Neural progenitor cell (in vitro differentiated cells): ENCODE data around the gene CDK5R1. TPM values are rescaled to one million over a fixed set of nuclear protein-coding genes. Genes with fewer than 3 reads are reported as not detected.

Source experiments
- DNase-seq: peaks from one replicate; pipeline ENCODE4 v3.0.0-alpha.2; 2016; ENCODE audit warnings: low spot score
- H2AFZ ChIP-seq: fragments of 200-600 bp; sonication (generic); replicated peaks from 2 replicates; pipeline ENCODE4 v1.6.1; 2016; ENCODE audit warnings: antibody characterized with exemption
- H3F3A ChIP-seq: fragments of 200-600 bp; sonication (generic); 2 replicates; pipeline ENCODE4 v1.6.1; 2016; ENCODE audit warnings: antibody characterized with exemption, low read depth
- H3K27ac ChIP-seq: fragments of 200-600 bp; sonication (generic); 2 replicates; pipeline ENCODE4 v1.5.1; 2016; ENCODE audit warnings: mild to moderate bottlenecking
- H3K27me3 ChIP-seq: fragments of 200-600 bp; sonication (generic); 2 replicates; pipeline ENCODE4 v1.6.1; 2016; ENCODE audit warnings: mild to moderate bottlenecking, moderate library complexity
- H3K36me3 ChIP-seq: fragments of 200-600 bp; sonication (generic); 2 replicates; pipeline ENCODE4 v1.5.1; 2016
- H3K4me1 ChIP-seq: fragments of 200-600 bp; sonication (generic); 2 replicates; pipeline ENCODE4 v1.6.1; 2016; ENCODE audit warnings: mixed run types
- H3K4me2 ChIP-seq: fragments of 200-600 bp; sonication (generic); 2 replicates; pipeline ENCODE4 v1.6.1; 2016
- H3K4me3 ChIP-seq: fragments of 200-600 bp; sonication (generic); 2 replicates; pipeline ENCODE4 v1.5.1; 2016
- H3K79me2 ChIP-seq: fragments of 200-600 bp; sonication (generic); 2 replicates; pipeline ENCODE4 v1.6.1; 2016; ENCODE audit warnings: low read depth
- H3K9ac ChIP-seq: fragments of 200-600 bp; sonication (generic); 2 replicates; pipeline ENCODE4 v1.6.1; 2016
- H3K9me3 ChIP-seq: fragments of 200-600 bp; sonication (generic); 2 replicates; pipeline ENCODE4 v1.5.1; 2016; ENCODE audit warnings: low read depth
- H4K20me1 ChIP-seq: fragments of 200-600 bp; sonication (generic); 2 replicates; pipeline ENCODE4 v1.6.1; 2016; ENCODE audit warnings: low read depth
- H3K27ac Mint-ChIP-seq: 3 replicates; pipeline ENCODE4 v1.8.0; 2021; ENCODE audit warnings: mixed read lengths
- H3K27me3 Mint-ChIP-seq: 2 replicates; pipeline ENCODE4 v1.8.0; 2022; ENCODE audit warnings: low read depth, mild to moderate bottlenecking, inconsistent platforms, moderate library complexity, mixed read lengths; ENCODE audit not compliant: insufficient read depth
- H3K36me3 Mint-ChIP-seq: 3 replicates; pipeline ENCODE4 v1.8.0; 2021; ENCODE audit warnings: mixed read lengths
- H3K4me1 Mint-ChIP-seq: 3 replicates; pipeline ENCODE4 v1.8.0; 2021; ENCODE audit warnings: mixed read lengths
- H3K4me3 Mint-ChIP-seq: 3 replicates; pipeline ENCODE4 v1.8.0; 2021; ENCODE audit warnings: mild to moderate bottlenecking, moderate library complexity, mixed read lengths
- H3K9me3 Mint-ChIP-seq: 3 replicates; pipeline ENCODE4 v1.8.0; 2020; ENCODE audit warnings: mixed read lengths
- CTCF ChIP-seq: fragments of 200-600 bp; sonication (generic); IDR thresholded peaks from 2 replicates; pipeline ENCODE4 v1.5.1; 2017; ENCODE audit warnings: antibody characterized with exemption, mild to moderate bottlenecking
- EZH2 ChIP-seq: fragments of 200-600 bp; sonication (generic); IDR thresholded peaks from 2 replicates; pipeline ENCODE4 v1.6.1; 2017; ENCODE audit warnings: antibody characterized with exemption, mild to moderate bottlenecking, moderate library complexity
- EZH2phosphoT487 ChIP-seq: fragments of 200-600 bp; sonication (generic); IDR thresholded peaks from 2 replicates; pipeline ENCODE4 v1.6.1; 2017; ENCODE audit warnings: antibody characterized with exemption
- total RNA-seq: library from RNA; depleted of rRNA; stranded (reverse); fragments of >200 nt; gene quantifications from 2 replicates; pipeline ENCODE4 v1.2.3, GENCODE V29; 2015; ENCODE audit warnings: low replicate concordance

Gene CDK5R1
- total RNA-seq, 1 donor from 2014 or later: 6.9 TPM

- peaks cover 27% of the 10 kb centered on the region for H4K20me1 ChIP-seq
- no peak overlapping the region for H3K4me3 ChIP-seq
- H3K4me1 ChIP-seq: no peaks in the 10 kb centered on the region
- TF ChIP-seq CTCF: no peak
- no peak for TF ChIP-seq EZH2
- no peak for TF ChIP-seq EZH2phosphoT487
- peaks cover 2% of the 10 kb centered on the region for H3K27me3 Mint-ChIP-seq
- peaks cover 48% of the 10 kb centered on the region for H3K36me3 Mint-ChIP-seq
- no peak overlapping the region for H3K9ac ChIP-seq
- H3K79me2 ChIP-seq: peaks cover 71% of the 10 kb centered on the region
- H3K9me3 Mint-ChIP-seq: no peaks in the 10 kb centered on the region
- H3K4me1 Mint-ChIP-seq: no peaks in the 10 kb centered on the region
- no peak overlapping the region for H2AFZ ChIP-seq
- no peaks in the 10 kb centered on the region for H3K27me3 ChIP-seq
- H3K4me2 ChIP-seq: no peak overlapping the region
- H3F3A ChIP-seq: peaks cover 18% of the 10 kb centered on the region
- H3K4me3 Mint-ChIP-seq: no peak overlapping the region
- no peak for DNase-seq
- H3K9me3 ChIP-seq: no peaks in the 10 kb centered on the region
- H3K36me3 ChIP-seq: peaks cover 31% of the 10 kb centered on the region
- no peak overlapping the region for H3K27ac Mint-ChIP-seq
- H3K27ac ChIP-seq: no peak overlapping the region
Observed at GRCh38 chr17:32458371-32458770, 28.4 kb upstream of the CDK5R1 start.

- no peaks in the 10 kb centered on the region for H3K27me3 ChIP-seq
- Mint-ChIP-seq H3K27ac (no peak overlapping the region), H3K4me3 (no peak overlapping the region), H3K4me1 (no peaks in the 10 kb centered on the region), H3K27me3 (peaks cover 2% of the 10 kb centered on the region), H3K9me3 (no peaks in the 10 kb centered on the region), H3K36me3 (peaks cover 43% of the 10 kb centered on the region)
- H4K20me1 ChIP-seq: peaks cover 33% of the 10 kb centered on the region
- no peaks in the 10 kb centered on the region for H3K9me3 ChIP-seq
- H3K4me3 ChIP-seq: no peak overlapping the region
- no peak overlapping the region for H2AFZ ChIP-seq
- peaks cover 72% of the 10 kb centered on the region for H3K79me2 ChIP-seq
- H3K4me1 ChIP-seq: no peaks in the 10 kb centered on the region
- no peak overlapping the region for H3K27ac ChIP-seq
- no peak overlapping the region for H3K9ac ChIP-seq
- H3K36me3 ChIP-seq: peaks cover 31% of the 10 kb centered on the region
- TF ChIP-seq CTCF: no peak
- no peak for TF ChIP-seq EZH2phosphoT487
- TF ChIP-seq EZH2: no peak
- DNase-seq: no peak
- no peak overlapping the region for H3K4me2 ChIP-seq
- peaks cover 18% of the 10 kb centered on the region for H3F3A ChIP-seq
Observed at GRCh38 chr17:32460054-32460453, 26.7 kb upstream of the CDK5R1 start.

- H3K4me3 ChIP-seq: no peak overlapping the region
- H3K27ac ChIP-seq: no peak overlapping the region
- peaks cover 24% of the 10 kb centered on the region for H3K36me3 ChIP-seq
- no peak overlapping the region for H3K27ac Mint-ChIP-seq
- no peaks in the 10 kb centered on the region for H3K4me1 Mint-ChIP-seq
- DNase-seq: no peak
- no peaks in the 10 kb centered on the region for H3K4me1 ChIP-seq
- H3K9me3 Mint-ChIP-seq: no peaks in the 10 kb centered on the region
- no peaks in the 10 kb centered on the region for H3K27me3 ChIP-seq
- TF ChIP-seq CTCF (no peak), EZH2phosphoT487 (no peak), EZH2 (no peak)
- H3K36me3 Mint-ChIP-seq: peaks cover 43% of the 10 kb centered on the region
- no peak overlapping the region for H3K9ac ChIP-seq
- no peak overlapping the region for H2AFZ ChIP-seq
- H3K4me3 Mint-ChIP-seq: no peak overlapping the region
- peaks cover 18% of the 10 kb centered on the region for H3F3A ChIP-seq
- no peaks in the 10 kb centered on the region for H3K9me3 ChIP-seq
- peaks cover 65% of the 10 kb centered on the region for H3K79me2 ChIP-seq
- H3K4me2 ChIP-seq: no peak overlapping the region
- peaks cover 2% of the 10 kb centered on the region for H3K27me3 Mint-ChIP-seq
- H4K20me1 ChIP-seq: peaks cover 33% of the 10 kb centered on the region
Observed at GRCh38 chr17:32461498-32461852, 25.3 kb upstream of the CDK5R1 start.
